Measurements from ENCODE around the gene PTPRN2.
"Not testable (repeated sequence)": the region's sequence is repeated elsewhere in the genome, so short reads cannot be mapped to it uniquely, and the experiment has no call there.

DNA sequence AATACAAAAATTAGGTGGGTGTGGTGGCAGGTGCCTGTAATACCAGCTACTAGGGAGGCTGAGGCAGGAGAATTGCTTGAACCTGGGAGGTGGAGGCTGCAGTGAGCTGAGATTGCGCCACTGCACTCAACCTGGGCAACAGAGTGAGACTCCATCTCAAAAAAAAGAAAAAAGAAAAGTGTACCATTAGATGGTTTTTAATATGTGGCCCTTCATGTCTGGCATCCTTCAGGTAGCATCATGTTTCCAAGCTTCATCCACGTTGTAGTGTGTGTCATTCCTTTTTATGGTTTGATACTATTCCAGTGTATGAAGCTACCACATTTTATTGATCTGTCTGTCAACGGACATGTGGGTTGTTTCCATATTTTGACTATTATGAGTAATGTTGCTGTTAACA is 1097.8 kb downstream of the PTPRN2 start:
- not testable (repeated sequence) for TF ChIP-seq CTCF (conservative IDR thresholded peaks at IDR 0.05; ENCODE audit: low read length); EZH2phosphoT487 (IDR thresholded peaks at IDR 0.05; ENCODE audit: borderline replicate concordance, low read depth, low read length)

All from OCI-LY7 (cell line).